A549 treated with DMSO at 1 μM for 4 hours (cell line): ENCODE results near the gene MIGA1. TPM values are rescaled to one million over a fixed set of nuclear protein-coding genes. Genes with fewer than 3 reads are reported as not detected.

Experiments
- total RNA-seq: library from RNA; stranded (reverse); fragments of 200-300 nt; extraction: Qiagen RNA extraction; gene quantifications from 5 replicates; pipeline ENCODE4 v1.2.3, GENCODE V29; 2022; ENCODE audit warnings: low read depth

The MIGA1 gene
- 4.9 to 7.9 TPM (median 6.7 TPM) in 5 replicates for total RNA-seq

DNA sequence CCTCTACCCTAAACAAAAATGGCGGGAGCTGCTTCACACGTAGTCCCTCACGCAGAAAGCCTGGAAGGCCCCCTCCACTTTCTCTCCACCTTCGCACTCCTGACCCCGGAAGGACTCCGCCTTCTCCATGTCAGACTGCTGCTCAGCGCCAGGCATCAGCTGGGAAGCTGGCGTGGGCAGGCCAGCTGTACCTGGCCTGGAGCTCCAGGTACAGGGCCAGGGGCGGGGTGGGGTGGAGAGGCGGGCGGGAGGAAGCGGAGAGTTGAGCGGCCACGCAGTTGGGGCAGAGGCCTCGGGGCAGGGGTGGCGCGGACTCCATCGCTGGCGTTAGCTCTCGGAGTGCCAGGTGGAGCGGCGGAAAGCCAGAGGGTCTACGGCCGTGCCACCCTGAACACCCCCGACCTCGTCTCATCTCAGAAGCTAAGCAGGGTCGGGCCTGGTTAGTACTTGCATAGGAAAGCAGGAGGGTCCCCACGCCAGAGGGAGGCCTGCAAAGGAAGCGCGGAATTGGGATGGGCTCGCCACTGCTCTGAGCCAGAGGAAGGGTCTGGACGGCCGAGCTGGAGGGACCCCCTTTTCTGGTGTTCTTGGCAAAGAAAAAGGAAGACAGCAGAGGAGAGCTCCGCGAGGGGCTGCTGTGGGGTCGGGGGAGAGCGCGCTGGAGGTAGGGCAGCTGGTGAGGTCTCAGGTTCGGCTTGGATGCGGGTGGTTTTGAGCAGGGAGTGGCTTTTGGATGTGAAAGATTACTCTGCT lies at the start of gene MIGA1:
MIGA1 (plus strand) TSS at position 121 of the 753 bp plus-strand sequence. CDS start 3,604 bp downstream, outside the sequence.

GRCh38 chr1:77759071-77760028 lies 20.1 kb upstream of the MIGA1 start, which contains the start of gene USP33:
Gene USP33 (minus strand): TSS chr1:77759852. CDS start chr1:77741697, 18,155 bp downstream.

GRCh38 chr1:77888081-77888780 lies 108.8 kb downstream of the MIGA1 start, which contains the start of gene NEXN:
Gene NEXN (plus strand): TSS chr1:77888624. CDS start chr1:77916107, 27,483 bp downstream.

Other genes with a start within 250 kb of the MIGA1 start
- 18.5 to 25.8 TPM (median 20.2 TPM) in 5 replicates for gene ZZZ3, start 97.0 kb upstream of the MIGA1 start, total RNA-seq
- gene USP33, start 19.8 kb upstream of the MIGA1 start, total RNA-seq, result 14.8 to 24.3 TPM (median 21.5 TPM) in 5 replicates
- gene NEXN, start 109.0 kb downstream of the MIGA1 start, total RNA-seq, result 4.6 to 7.1 TPM (median 5.1 TPM) in 5 replicates
- gene FUBP1, start 199.4 kb downstream of the MIGA1 start, total RNA-seq, result 106 to 140 TPM (median 128 TPM) in 5 replicates
- gene DNAJB4, start 225.3 kb downstream of the MIGA1 start, total RNA-seq, result 30.3 to 36.8 TPM (median 32.0 TPM) in 5 replicates